ENCODE measurements around the gene CTAG1A.
"Not testable (repeated sequence)": the region's sequence is repeated elsewhere in the genome, so short reads cannot be mapped to it uniquely, and the experiment has no call there.

DNA sequence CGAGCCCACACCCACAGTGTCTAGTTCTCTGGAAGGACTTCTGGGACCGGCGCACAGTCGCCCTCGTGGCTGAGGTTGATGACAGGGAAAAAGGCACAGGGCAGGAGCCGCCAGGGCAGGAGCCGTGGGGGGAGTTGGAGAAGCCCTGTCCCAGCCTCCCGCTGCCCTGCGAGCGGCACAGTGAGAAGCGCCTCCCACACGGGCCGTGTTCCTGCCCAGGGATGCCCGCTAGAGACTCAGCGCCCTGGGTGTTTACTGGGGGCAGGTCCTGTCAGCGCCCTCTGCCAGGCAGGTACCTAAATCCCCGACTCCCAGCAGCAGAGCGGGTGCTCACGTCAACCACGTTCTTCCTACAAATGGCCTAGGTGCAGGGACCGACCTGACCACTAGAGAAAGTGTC lies 26.0 kb upstream of the CTAG1A start:
- not testable (repeated sequence) for TF ChIP-seq ZFP36 (IDR thresholded peaks at IDR 0.05; ENCODE audit: low read depth, low read length, partially characterized antibody); SREBF2 (CRISPR knock-in tag; IDR thresholded peaks at IDR 0.05); SAP30 (IDR thresholded peaks at IDR 0.05; ENCODE audit: borderline replicate concordance, insufficient read depth, low read depth, low read length, poor library complexity, severe bottlenecking); GABPA (tag; conservative IDR thresholded peaks at IDR 0.05; ENCODE audit: low read depth); CHD1 (IDR thresholded peaks at IDR 0.05; ENCODE audit: low read length); TCF7L2 (IDR thresholded peaks at IDR 0.05; ENCODE audit: low read depth, low read length); FOXA3 (CRISPR knock-in tag; conservative IDR thresholded peaks at IDR 0.05 in 1 of 2, IDR thresholded peaks at IDR 0.05 in 1 of 2); FOSL1 (tag; conservative IDR thresholded peaks at IDR 0.05)
- TF ChIP-seq, protein P1, sequence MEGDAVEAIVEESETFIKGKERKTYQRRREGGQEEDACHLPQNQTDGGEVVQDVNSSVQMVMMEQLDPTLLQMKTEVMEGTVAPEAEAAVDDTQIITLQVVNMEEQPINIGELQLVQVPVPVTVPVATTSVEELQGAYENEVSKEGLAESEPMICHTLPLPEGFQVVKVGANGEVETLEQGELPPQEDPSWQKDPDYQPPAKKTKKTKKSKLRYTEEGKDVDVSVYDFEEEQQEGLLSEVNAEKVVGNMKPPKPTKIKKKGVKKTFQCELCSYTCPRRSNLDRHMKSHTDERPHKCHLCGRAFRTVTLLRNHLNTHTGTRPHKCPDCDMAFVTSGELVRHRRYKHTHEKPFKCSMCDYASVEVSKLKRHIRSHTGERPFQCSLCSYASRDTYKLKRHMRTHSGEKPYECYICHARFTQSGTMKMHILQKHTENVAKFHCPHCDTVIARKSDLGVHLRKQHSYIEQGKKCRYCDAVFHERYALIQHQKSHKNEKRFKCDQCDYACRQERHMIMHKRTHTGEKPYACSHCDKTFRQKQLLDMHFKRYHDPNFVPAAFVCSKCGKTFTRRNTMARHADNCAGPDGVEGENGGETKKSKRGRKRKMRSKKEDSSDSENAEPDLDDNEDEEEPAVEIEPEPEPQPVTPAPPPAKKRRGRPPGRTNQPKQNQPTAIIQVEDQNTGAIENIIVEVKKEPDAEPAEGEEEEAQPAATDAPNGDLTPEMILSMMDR (IDR thresholded peaks at IDR 0.05 in 2 of 3, conservative IDR thresholded peaks at IDR 0.05 in 1 of 3; ENCODE audit: insufficient read depth in 2 of 3, low read depth in 1 of 3, low read length in 3 of 3): not testable (repeated sequence)
- TF ChIP-seq, protein P2, sequence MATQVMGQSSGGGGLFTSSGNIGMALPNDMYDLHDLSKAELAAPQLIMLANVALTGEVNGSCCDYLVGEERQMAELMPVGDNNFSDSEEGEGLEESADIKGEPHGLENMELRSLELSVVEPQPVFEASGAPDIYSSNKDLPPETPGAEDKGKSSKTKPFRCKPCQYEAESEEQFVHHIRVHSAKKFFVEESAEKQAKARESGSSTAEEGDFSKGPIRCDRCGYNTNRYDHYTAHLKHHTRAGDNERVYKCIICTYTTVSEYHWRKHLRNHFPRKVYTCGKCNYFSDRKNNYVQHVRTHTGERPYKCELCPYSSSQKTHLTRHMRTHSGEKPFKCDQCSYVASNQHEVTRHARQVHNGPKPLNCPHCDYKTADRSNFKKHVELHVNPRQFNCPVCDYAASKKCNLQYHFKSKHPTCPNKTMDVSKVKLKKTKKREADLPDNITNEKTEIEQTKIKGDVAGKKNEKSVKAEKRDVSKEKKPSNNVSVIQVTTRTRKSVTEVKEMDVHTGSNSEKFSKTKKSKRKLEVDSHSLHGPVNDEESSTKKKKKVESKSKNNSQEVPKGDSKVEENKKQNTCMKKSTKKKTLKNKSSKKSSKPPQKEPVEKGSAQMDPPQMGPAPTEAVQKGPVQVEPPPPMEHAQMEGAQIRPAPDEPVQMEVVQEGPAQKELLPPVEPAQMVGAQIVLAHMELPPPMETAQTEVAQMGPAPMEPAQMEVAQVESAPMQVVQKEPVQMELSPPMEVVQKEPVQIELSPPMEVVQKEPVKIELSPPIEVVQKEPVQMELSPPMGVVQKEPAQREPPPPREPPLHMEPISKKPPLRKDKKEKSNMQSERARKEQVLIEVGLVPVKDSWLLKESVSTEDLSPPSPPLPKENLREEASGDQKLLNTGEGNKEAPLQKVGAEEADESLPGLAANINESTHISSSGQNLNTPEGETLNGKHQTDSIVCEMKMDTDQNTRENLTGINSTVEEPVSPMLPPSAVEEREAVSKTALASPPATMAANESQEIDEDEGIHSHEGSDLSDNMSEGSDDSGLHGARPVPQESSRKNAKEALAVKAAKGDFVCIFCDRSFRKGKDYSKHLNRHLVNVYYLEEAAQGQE (IDR thresholded peaks at IDR 0.05; ENCODE audit: borderline replicate concordance): not testable (repeated sequence)
- TF ChIP-seq, protein P2 (CRISPR knock-in tag; IDR thresholded peaks at IDR 0.05; ENCODE audit: low read depth): not testable (repeated sequence)
- TF ChIP-seq, protein P3, sequence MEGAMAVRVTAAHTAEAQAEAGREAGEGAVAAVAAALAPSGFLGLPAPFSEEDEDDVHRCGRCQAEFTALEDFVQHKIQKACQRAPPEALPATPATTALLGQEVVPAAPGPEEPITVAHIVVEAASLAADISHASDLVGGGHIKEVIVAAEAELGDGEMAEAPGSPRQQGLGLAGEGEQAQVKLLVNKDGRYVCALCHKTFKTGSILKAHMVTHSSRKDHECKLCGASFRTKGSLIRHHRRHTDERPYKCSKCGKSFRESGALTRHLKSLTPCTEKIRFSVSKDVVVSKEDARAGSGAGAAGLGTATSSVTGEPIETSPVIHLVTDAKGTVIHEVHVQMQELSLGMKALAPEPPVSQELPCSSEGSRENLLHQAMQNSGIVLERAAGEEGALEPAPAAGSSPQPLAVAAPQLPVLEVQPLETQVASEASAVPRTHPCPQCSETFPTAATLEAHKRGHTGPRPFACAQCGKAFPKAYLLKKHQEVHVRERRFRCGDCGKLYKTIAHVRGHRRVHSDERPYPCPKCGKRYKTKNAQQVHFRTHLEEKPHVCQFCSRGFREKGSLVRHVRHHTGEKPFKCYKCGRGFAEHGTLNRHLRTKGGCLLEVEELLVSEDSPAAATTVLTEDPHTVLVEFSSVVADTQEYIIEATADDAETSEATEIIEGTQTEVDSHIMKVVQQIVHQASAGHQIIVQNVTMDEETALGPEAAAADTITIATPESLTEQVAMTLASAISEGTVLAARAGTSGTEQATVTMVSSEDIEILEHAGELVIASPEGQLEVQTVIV (CRISPR knock-in tag; IDR thresholded peaks at IDR 0.05; ENCODE audit: borderline replicate concordance): not testable (repeated sequence)
- TF ChIP-seq, protein P4, sequence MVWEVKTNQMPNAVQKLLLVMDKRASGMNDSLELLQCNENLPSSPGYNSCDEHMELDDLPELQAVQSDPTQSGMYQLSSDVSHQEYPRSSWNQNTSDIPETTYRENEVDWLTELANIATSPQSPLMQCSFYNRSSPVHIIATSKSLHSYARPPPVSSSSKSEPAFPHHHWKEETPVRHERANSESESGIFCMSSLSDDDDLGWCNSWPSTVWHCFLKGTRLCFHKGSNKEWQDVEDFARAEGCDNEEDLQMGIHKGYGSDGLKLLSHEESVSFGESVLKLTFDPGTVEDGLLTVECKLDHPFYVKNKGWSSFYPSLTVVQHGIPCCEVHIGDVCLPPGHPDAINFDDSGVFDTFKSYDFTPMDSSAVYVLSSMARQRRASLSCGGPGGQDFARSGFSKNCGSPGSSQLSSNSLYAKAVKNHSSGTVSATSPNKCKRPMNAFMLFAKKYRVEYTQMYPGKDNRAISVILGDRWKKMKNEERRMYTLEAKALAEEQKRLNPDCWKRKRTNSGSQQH (CRISPR knock-in tag; IDR thresholded peaks at IDR 0.05): not testable (repeated sequence)
